GM19467 (cell line): ENCODE results near the gene OR4D2.

Experiments
- ATAC-seq: cut with Tn5 transposase; IDR thresholded peaks from one replicate; pipeline ENCODE4 v1.9.1; 2021; ENCODE audit warnings: mild to moderate bottlenecking, moderate library complexity; ENCODE audit not compliant: unreplicated experiment

Gene OR4D2

DNA sequence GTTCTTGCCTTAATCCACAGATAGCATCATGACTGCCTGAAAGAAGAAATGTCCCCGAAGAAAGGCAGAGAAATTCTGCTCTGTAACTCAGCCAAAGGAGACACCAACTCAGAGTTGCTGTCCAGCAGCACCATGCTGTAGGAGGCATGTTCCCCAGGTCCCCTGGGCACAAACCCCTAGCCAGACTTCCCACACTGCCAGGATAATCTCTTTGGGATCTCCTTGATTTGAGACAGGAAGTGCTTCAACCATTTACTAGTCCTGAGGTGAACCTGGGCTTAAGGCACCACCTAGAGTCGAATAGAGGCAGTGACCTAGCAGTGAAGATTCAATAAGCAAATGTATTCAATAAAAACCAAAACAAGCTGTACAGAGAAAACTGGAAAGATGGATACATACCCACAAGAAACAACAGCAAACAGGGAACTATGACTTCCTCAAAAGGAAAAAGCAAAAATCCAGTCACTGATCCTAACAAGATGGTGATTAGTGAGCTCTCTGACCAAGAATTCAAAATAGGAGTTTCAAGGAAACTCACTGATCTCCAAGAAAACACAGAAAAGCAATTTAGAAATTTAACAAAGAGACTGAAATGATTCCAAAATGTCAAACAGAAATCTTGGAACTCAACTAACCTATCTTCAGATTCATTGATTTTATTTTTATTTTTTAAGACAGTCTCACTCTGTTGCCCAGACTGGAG lies 5.7 kb downstream of the OR4D2 start:
- ATAC-seq, result no peak

DNA sequence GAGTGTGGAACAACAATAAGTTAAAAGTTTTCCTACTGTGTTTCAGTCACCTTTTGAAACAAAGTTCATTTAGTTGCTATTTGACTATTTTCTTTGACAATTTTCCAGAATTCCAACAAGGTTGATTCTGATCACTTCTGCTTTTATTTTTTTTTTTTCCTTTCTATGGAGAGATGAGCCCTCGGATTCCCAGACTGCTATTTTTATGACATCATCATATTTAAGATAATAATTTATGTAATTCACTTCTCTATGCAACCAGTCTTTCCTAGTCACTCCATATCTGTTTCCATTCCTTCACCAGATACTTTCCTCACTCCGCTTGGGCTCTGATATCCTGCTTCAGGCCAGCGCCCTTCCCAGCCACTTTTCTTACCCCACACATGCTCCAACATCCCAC lies 8.1 kb downstream of the OR4D2 start:
- no peak for ATAC-seq

DNA sequence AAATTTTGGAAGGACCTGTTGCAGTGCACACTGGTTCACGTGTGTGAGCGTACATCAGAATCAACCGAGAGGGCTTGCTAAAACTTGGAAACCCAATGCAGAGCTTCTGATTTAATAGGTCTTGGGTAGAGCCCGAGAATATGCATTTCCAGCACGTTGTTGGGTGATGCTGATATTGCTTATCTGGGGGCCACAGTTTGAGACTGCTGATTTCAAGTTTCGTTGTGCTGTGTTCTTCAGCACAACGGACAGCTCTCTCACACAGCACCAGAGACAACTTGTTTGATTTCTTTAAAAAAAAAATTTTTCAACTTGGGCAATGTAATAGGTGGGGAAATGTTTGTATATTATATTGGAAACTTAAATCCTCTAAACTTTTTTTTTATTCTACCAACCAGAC lies 9.4 kb downstream of the OR4D2 start:
- no peak for ATAC-seq

GRCh38 chr17:58181796-58182195 lies 15.0 kb downstream of the OR4D2 start:
- no peak for ATAC-seq

GRCh38 chr17:58183514-58183913 lies 16.7 kb downstream of the OR4D2 start:
- no peak for ATAC-seq

GRCh38 chr17:58184308-58184985 lies 17.7 kb downstream of the OR4D2 start:
- ATAC-seq, result no peak

DNA sequence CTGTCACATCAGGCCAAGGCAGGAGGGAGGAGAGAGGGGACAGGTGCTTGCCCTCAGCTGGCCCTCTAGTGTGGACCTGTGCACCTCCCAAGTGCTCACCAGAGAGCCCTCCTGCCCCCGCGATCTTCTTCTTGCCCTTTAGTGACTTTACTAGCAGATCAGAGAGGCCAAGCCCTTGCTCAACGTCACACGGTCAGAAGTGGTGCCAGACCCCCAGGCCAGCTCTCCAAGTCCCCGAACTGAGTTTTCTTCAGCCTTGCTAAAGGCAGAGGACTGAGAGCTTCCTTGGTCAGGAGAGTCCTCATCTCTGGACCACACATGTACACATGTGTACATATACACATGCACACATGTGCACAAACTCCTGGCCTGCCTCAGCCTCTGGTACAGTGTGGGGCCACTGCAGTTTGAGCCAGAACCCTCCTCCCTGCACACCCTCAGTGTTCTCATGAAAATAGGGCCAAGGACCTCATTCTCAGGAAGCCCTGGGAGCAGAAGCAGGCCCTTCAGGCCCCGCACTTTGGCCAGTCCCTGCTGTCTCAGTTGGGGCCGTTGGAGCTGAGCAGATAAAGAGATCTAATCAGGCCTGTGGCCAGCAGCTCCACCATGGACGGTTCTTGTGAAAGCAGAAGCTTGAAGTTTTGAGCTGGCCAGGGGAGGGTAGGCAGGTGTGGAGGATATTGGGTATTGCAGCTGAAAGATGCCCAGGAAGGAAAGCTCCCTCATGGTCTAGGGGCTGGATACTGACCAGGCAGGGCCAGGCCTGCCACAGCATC lies 18.4 kb downstream of the OR4D2 start:
- no peak for ATAC-seq

- ATAC-seq, result no peak
Observed at GRCh38 chr17:58186591-58186990, 19.8 kb downstream of the OR4D2 start.

DNA sequence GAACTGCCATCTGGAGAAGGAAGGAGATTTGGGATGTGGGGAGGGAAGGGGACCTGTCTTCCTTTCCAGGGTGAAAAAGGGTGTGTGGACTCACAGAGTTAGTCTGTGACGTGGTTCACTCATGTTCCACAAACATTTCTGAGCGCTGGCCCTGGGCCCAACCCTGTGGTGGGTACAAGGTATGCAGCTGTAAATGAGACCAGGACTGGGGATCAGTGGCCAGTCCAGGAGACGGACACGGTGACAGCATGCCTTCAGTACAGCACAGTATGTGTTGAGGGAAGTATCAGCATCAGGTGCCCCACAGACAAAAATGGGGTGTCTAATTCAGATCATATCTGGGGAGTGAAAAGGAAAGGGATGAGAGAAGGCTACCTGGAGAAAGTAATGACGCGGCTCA lies 20.3 kb downstream of the OR4D2 start:
- ATAC-seq, result no peak

GRCh38 chr17:58187675-58188074 lies 20.9 kb downstream of the OR4D2 start:
- ATAC-seq, result no peak

GRCh38 chr17:58189436-58190146 lies 22.8 kb downstream of the OR4D2 start:
- no peak for ATAC-seq

GRCh38 chr17:58191241-58191896 lies 24.6 kb downstream of the OR4D2 start:
- ATAC-seq, result no peak

GRCh38 chr17:58192612-58193011 lies 25.8 kb downstream of the OR4D2 start, which contains the start of gene EPX:
Gene EPX (plus strand): TSS chr17:58192726. CDS start chr17:58192847, 121 bp downstream.
- no peak for ATAC-seq

DNA sequence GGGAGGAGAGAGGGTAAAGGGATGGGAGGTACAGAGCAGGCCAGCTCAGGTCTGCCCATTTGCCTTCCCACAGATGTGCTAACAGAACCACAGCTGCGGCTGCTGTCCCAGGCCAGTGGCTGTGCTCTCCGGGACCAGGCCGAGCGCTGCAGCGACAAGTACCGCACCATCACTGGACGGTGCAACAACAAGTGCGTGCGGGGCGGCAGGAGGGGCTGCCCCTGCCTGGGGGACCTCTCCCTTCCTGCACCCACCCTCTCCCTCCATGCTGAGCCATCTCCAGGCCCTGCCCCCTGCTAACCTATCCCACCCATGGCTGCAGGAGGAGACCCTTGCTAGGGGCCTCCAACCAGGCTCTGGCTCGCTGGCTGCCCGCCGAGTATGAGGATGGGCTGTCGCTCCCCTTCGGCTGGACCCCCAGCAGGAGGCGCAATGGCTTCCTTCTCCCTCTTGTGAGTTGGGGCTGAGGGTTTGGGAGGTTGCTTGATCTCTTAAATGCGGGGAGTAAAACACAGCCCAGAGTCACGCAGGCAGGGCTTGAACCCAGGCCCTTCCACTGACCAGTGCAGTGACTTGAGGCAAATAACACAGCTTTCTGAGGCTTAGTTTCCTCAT lies 27.0 kb downstream of the OR4D2 start:
- no peak for ATAC-seq

DNA sequence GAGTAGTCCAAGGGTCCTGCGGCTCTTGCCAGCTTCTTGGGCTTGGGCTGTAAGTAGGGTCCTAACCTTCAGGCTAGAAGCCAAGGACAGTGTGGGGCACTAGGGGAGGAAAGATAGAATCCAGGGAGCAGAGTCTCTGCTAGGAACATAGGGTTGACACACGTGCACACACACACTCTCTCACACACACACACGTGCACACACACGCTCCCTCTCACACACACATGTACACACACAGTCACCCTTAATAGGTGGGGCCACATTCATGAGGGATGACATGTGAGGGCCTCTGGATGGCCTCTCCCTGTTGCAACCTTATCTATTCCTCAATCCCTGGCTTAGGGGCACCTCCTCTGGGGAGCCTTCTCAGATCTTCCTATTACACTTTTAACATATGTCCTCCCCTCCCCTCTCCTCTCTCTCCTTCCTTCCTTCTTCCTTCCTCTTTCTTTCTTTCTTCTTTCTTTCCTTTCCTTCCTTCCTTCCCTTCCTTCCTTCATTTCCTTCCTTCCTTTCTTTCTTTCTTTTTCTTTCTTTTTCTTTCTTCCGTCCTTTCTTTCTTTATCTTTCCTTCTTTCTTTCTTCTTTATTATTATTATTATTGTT lies 28.8 kb downstream of the OR4D2 start:
- ATAC-seq, result no peak

DNA sequence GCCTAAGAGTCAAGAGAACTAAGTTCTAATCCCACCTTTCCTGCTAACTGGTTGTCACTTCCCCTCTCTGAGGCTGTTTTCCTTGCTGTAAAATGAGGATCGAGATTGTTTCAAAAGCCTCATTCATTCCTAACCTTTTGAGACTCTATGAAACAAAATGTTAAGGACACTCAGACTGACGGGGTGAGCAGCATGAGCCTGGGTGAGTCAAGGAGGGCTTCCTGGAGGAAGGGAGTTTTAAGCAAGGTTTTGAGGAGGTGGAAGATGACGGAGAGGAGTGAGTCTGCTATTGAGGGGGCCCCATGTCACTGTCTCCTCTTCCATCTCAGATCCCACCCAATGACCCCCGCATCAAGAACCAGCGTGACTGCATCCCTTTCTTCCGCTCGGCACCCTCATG lies 29.8 kb downstream of the OR4D2 start:
- ATAC-seq, result no peak

GRCh38 chr17:58200024-58200633 lies 33.3 kb downstream of the OR4D2 start:
- ATAC-seq, result no peak

DNA sequence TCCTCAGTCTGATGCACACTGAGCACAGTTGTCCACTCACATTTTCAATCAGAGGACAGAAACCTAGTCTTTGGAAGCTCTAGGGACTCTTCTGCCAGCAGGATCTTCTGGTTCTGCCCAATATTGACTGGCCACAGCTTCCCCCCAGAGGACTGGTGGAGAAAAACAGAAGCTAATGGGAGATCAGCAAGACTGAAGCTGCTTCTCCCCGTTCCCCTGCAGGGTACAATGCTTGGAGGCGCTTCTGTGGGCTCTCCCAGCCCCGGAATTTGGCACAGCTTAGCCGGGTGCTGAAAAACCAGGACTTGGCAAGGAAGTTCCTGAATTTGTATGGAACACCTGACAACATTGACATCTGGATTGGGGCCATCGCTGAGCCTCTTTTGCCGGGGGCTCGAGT lies 36.1 kb downstream of the OR4D2 start:
- no peak for ATAC-seq

DNA sequence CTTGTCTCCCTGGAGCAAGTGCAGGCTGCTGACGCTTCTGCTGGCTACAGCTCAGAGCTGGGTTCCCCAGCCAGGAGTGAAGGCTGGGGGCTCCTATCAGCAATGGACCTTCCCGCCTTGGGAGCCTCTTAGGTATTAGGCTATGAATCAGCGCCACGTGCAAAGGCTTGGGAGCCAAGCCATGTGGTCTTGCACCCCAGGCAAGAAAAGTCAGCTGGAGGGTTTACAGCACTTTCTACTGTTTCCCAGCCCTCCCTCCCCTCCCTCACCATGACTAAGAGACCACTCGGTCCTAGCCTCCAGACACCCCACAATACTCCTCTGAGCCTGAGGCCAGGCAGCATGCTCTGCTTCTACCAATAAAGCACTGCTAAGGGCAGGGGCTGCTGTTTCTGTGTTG lies 38.0 kb downstream of the OR4D2 start:
- no peak for ATAC-seq
